Measurements from ENCODE around the gene PLCH1.

- TF ChIP-seq CTCF (IDR thresholded peaks at IDR 0.05) = no peak
- TF ChIP-seq EZH2 (IDR thresholded peaks at IDR 0.05) = no peak
Observed at GRCh38 chr3:155631323-155632019, 113.4 kb downstream of the PLCH1 start.

Measured in neural progenitor cell (in vitro differentiated cells).